8988T (cell line): ENCODE measurements around the gene GARIN3.

Experiments used
- DNase-seq: peaks from one replicate; pipeline ENCODE4 v3.0.0; 2011

The GARIN3 gene

GRCh38 chr5:157142317-157143126 lies 23.5 kb downstream of the GARIN3 start, which contains the start of gene MED7:
MED7 (minus strand) TSS chr5:157142865; CDS start chr5:157139431, 3,434 bp downstream.
- DNase-seq = peak; percentile 75

- DNase-seq = no peak
Measured at GRCh38 chr5:157137691-157138090, 28.4 kb downstream of the GARIN3 start.

GRCh38 chr5:157132281-157132612 lies 33.8 kb downstream of the GARIN3 start:
- no peak for DNase-seq

- no peak for DNase-seq
Measured at GRCh38 chr5:157130925-157131324, 35.1 kb downstream of the GARIN3 start.

- DNase-seq = no peak
Measured at GRCh38 chr5:157121709-157122108, 44.4 kb downstream of the GARIN3 start.

GRCh38 chr5:157120102-157120501 lies 46.0 kb downstream of the GARIN3 start:
- no peak for DNase-seq

- DNase-seq = no peak
Measured at GRCh38 chr5:157116483-157116954, 49.5 kb downstream of the GARIN3 start.

- no peak for DNase-seq
Measured at GRCh38 chr5:157115502-157115901, 50.6 kb downstream of the GARIN3 start.

- no peak for DNase-seq
Measured at GRCh38 chr5:157115012-157115411, 51.1 kb downstream of the GARIN3 start.

- no peak for DNase-seq
Measured at GRCh38 chr5:157113002-157113401, 53.1 kb downstream of the GARIN3 start.
